HEK293T (cell line): ENCODE data around the gene ZFP30.

Experiments
- ARNT ChIP-seq: fragments of 450-650 bp; IDR thresholded peaks from 2 replicates; pipeline ENCODE4 v1.6.1; 2017; ENCODE audit warnings: mild to moderate bottlenecking
- BHLHE40 ChIP-seq: fragments of 450-650 bp; IDR thresholded peaks from 2 replicates; pipeline ENCODE4 v1.6.1; 2016; ENCODE audit warnings: mild to moderate bottlenecking, moderate library complexity, borderline replicate concordance
- ELF4 ChIP-seq: fragments of 450-650 bp; IDR thresholded peaks from 2 replicates; pipeline ENCODE4 v1.6.1; 2017; ENCODE audit warnings: antibody characterized with exemption
- FOXK2 ChIP-seq: fragments of 450-650 bp; IDR thresholded peaks from 2 replicates; pipeline ENCODE4 v1.6.1; 2016; ENCODE audit warnings: mild to moderate bottlenecking
- FOXM1 ChIP-seq: fragments of 450-650 bp; IDR thresholded peaks from 2 replicates; pipeline ENCODE4 v1.6.1; 2017; ENCODE audit warnings: mild to moderate bottlenecking, borderline replicate concordance
- HDGF ChIP-seq: fragments of 450-650 bp; IDR thresholded peaks from 2 replicates; pipeline ENCODE4 v1.6.1; 2017; ENCODE audit warnings: antibody characterized with exemption, borderline replicate concordance
- SP1 ChIP-seq: fragments of 450-650 bp; IDR thresholded peaks from 2 replicates; pipeline ENCODE4 v1.6.1; 2017
- ZNF384 ChIP-seq: fragments of 450-650 bp; IDR thresholded peaks from 2 replicates; pipeline ENCODE4 v1.6.1; 2016
- TF ChIP-seq, protein P1 (sequence below): fragments of 450-650 bp; IDR thresholded peaks from 2 replicates; pipeline ENCODE4 v1.6.1; 2016

DNA sequence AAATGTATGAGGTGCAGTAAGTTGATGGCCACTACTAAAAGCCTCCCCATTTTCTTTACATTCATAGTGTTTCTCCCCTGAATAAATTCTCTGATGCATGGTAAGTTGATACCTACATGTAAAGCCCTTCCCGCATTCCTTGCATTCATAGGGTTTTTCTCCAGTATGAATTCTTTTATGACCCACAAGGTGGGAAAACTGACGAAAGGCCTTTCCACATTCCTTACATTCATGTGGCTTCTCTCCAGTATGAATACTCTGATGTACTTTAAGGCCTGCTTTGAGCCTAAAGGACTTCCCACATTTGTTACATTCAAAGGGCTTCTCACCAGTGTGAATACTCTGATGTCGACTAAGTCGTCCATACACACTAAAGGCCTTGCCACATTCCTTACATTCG, 43.8 kb upstream of the ZFP30 start:
- TF ChIP-seq HDGF, result no peak
- no peak for TF ChIP-seq ZNF384
- TF ChIP-seq FOXM1, result no peak
- no peak for TF ChIP-seq ARNT
- TF ChIP-seq, protein P1, sequence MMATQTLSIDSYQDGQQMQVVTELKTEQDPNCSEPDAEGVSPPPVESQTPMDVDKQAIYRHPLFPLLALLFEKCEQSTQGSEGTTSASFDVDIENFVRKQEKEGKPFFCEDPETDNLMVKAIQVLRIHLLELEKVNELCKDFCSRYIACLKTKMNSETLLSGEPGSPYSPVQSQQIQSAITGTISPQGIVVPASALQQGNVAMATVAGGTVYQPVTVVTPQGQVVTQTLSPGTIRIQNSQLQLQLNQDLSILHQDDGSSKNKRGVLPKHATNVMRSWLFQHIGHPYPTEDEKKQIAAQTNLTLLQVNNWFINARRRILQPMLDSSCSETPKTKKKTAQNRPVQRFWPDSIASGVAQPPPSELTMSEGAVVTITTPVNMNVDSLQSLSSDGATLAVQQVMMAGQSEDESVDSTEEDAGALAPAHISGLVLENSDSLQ, result no peak
- TF ChIP-seq SP1, result no peak
- TF ChIP-seq BHLHE40, result no peak
- TF ChIP-seq ELF4, result no peak
- TF ChIP-seq FOXK2, result no peak
